ENCODE results near the gene SIVA1. TPM values are rescaled to one million over a fixed set of nuclear protein-coding genes. Genes with fewer than 3 reads are reported as not detected.

The SIVA1 gene
- total and polyA plus RNA-seq, 2 donors (not counting 1 experiment from before 2014, with no cell fraction given): 50.7 to 123 TPM

DNA sequence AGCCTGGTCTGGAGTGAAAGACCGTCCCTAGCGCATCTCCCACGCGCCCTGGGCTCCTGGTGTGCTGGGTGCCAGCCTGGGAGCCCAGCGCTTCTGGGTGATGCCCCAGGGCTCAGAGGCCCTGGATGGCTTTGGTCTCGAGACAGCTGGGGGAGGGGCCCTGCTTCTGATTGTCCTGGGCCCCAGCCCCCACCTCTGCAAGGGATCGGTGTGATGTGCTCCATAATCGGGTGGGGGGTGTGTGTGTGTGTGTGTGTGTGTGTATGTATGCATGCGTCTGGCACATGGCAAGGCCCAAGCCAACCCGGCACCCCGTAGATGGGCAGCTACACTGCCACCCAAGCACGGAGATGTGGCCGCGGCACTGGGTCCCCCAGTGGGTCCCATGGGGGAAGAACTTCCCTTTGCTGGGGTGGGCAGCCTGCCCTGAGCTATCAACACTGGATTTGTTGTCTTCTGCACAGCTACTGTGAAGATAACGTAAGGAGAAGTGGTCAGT is 51.0 kb downstream of the SIVA1 start:
- H3K4me1 Mint-ChIP-seq: peaks cover 26% of the 10 kb centered on the region
- Histone ChIP-seq H3K27me3 (replicated peaks in 1 of 4; ENCODE audit: control extremely low read depth in 1 of 4, control insufficient read depth in 3 of 4, insufficient read depth in 4 of 4, low read length in 3 of 4) (no peaks in the 10 kb centered on the region), H3K79me2 (ENCODE audit: control insufficient read depth, insufficient read depth, low read length) (peaks cover 4% of the 10 kb centered on the region), H3K9ac (ENCODE audit: low read length) (no peak overlapping the region), H3K27ac (ENCODE audit: low read length in 2 of 2) (no peak overlapping the region), H3K9me3 (ENCODE audit: control extremely low read depth in 1 of 3, control insufficient read depth in 2 of 3, insufficient read depth in 1 of 3, low read length in 2 of 3) (no peaks in the 10 kb centered on the region), H3K36me3 (replicated peaks in 1 of 2; ENCODE audit: control extremely low read depth in 1 of 2, control insufficient read depth in 1 of 2, extremely low read depth in 1 of 2, insufficient read depth in 2 of 2, low read length in 1 of 2) (no peaks in the 10 kb centered on the region), H3K4me3 (ENCODE audit: control extremely low read depth in 1 of 5, extremely low read depth in 1 of 5, insufficient read depth in 1 of 5, low read depth in 2 of 5, low read length in 4 of 5) (no peak overlapping the region), H4K20me1 (ENCODE audit: control insufficient read depth, insufficient read depth, low read length, poor library complexity, severe bottlenecking) (peaks cover 31% of the 10 kb centered on the region), H3K4me2 (replicated peaks; ENCODE audit: low read depth, low read length, poor library complexity, severe bottlenecking) (no peak overlapping the region), H3K4me1 (ENCODE audit: control insufficient read depth in 2 of 2, insufficient read depth in 2 of 2, low read length in 2 of 2) (peaks cover 13 to 40% of the 10 kb centered on the region in 2 donors), H2AFZ (ENCODE audit: insufficient read depth, low read depth, low read length, poor library complexity, severe bottlenecking) (no peak overlapping the region)
- WGBS (ENCODE audit: insufficient coverage): 62% methylated on average over 14 of the region's 15 CpGs
- no peaks in the 10 kb centered on the region for H3K9me3 Mint-ChIP-seq (ENCODE audit: insufficient read depth)
- DNase-seq (no peak), ATAC-seq (ENCODE audit: low read depth) (no peak)
- peak overlapping the region; percentile 7 for H3K4me3 Mint-ChIP-seq
- TF ChIP-seq, protein P1, sequence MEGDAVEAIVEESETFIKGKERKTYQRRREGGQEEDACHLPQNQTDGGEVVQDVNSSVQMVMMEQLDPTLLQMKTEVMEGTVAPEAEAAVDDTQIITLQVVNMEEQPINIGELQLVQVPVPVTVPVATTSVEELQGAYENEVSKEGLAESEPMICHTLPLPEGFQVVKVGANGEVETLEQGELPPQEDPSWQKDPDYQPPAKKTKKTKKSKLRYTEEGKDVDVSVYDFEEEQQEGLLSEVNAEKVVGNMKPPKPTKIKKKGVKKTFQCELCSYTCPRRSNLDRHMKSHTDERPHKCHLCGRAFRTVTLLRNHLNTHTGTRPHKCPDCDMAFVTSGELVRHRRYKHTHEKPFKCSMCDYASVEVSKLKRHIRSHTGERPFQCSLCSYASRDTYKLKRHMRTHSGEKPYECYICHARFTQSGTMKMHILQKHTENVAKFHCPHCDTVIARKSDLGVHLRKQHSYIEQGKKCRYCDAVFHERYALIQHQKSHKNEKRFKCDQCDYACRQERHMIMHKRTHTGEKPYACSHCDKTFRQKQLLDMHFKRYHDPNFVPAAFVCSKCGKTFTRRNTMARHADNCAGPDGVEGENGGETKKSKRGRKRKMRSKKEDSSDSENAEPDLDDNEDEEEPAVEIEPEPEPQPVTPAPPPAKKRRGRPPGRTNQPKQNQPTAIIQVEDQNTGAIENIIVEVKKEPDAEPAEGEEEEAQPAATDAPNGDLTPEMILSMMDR (IDR thresholded peaks at IDR 0.05): no peak
- TF ChIP-seq EZH2 (IDR thresholded peaks at IDR 0.05; ENCODE audit: borderline replicate concordance, insufficient read depth, low read depth, low read length, poor library complexity, severe bottlenecking): no peak
- intact Hi-C loops (cut with micrococcal nuclease): no loop called here
- CTCF ChIA-PET: no interaction called here
- no peak overlapping the region for H3K27ac Mint-ChIP-seq
- POLR2A ChIA-PET: interaction anchor here (0.7 kb wide), 2 partner anchors 109 to 555 kb away, joined by 3 to 4 read pairs; no protein-coding TSS in a partner anchor
- H3K27me3 Mint-ChIP-seq: no peaks in the 10 kb centered on the region

GRCh38 chr14:104804481-104805325 is 51.8 kb downstream of the SIVA1 start:
- TF ChIP-seq EZH2 (IDR thresholded peaks at IDR 0.05; ENCODE audit: borderline replicate concordance, insufficient read depth, low read depth, low read length, poor library complexity, severe bottlenecking): no peak
- TF ChIP-seq, protein P1 (IDR thresholded peaks at IDR 0.05): no peak
- no peak overlapping the region for H3K27ac Mint-ChIP-seq
- H3K4me3 Mint-ChIP-seq: peak overlapping the region; percentile 7
- Histone ChIP-seq H3K27ac (ENCODE audit: low read length in 2 of 2) (no peak overlapping the region), H4K20me1 (ENCODE audit: control insufficient read depth, insufficient read depth, low read length, poor library complexity, severe bottlenecking) (peaks cover 31% of the 10 kb centered on the region), H3K36me3 (replicated peaks in 1 of 2; ENCODE audit: control extremely low read depth in 1 of 2, control insufficient read depth in 1 of 2, extremely low read depth in 1 of 2, insufficient read depth in 2 of 2, low read length in 1 of 2) (no peaks in the 10 kb centered on the region), H3K79me2 (ENCODE audit: control insufficient read depth, insufficient read depth, low read length) (peaks cover 4% of the 10 kb centered on the region), H3K4me3 (ENCODE audit: control extremely low read depth in 1 of 5, extremely low read depth in 1 of 5, insufficient read depth in 1 of 5, low read depth in 2 of 5, low read length in 4 of 5) (no peak overlapping the region), H3K4me2 (replicated peaks; ENCODE audit: low read depth, low read length, poor library complexity, severe bottlenecking) (no peak overlapping the region), H3K4me1 (ENCODE audit: control insufficient read depth in 2 of 2, insufficient read depth in 2 of 2, low read length in 2 of 2) (peaks cover 13 to 33% of the 10 kb centered on the region in 2 donors), H3K27me3 (replicated peaks in 1 of 4; ENCODE audit: control extremely low read depth in 1 of 4, control insufficient read depth in 3 of 4, insufficient read depth in 4 of 4, low read length in 3 of 4) (no peaks in the 10 kb centered on the region), H3K9ac (ENCODE audit: low read length) (no peak overlapping the region), H3K9me3 (ENCODE audit: control extremely low read depth in 1 of 3, control insufficient read depth in 2 of 3, insufficient read depth in 1 of 3, low read length in 2 of 3) (no peaks in the 10 kb centered on the region), H2AFZ (ENCODE audit: insufficient read depth, low read depth, low read length, poor library complexity, severe bottlenecking) (no peak overlapping the region)
- CTCF ChIA-PET: no interaction called here
- intact Hi-C loops (cut with micrococcal nuclease): no loop called here
- DNase-seq (no peak), ATAC-seq (ENCODE audit: low read depth) (no peak)
- POLR2A ChIA-PET: interaction anchor here (0.6 to 0.7 kb wide), 3 partner anchors 22 to 554 kb away, joined by 3 to 4 read pairs (median 4); no protein-coding TSS in a partner anchor
- WGBS (ENCODE audit: insufficient coverage): 94% methylated on average over 11 of the region's 18 CpGs
- H3K27me3 Mint-ChIP-seq: no peaks in the 10 kb centered on the region
- H3K4me1 Mint-ChIP-seq: peaks cover 19% of the 10 kb centered on the region
- H3K9me3 Mint-ChIP-seq (ENCODE audit: insufficient read depth): no peaks in the 10 kb centered on the region
